ENCODE data around the gene SELENOI.
"Not testable (repeated sequence)": the region's sequence is repeated elsewhere in the genome, so short reads cannot be mapped to it uniquely, and the experiment has no call there.

Gene SELENOI

GRCh38 chr2:26359886-26360473, 14.0 kb downstream of the SELENOI start:
- DNase-seq (ENCODE audit: low read depth) = no peak

GRCh38 chr2:26363323-26363722, 17.4 kb downstream of the SELENOI start:
- DNase-seq (ENCODE audit: low read depth) = no peak

DNA sequence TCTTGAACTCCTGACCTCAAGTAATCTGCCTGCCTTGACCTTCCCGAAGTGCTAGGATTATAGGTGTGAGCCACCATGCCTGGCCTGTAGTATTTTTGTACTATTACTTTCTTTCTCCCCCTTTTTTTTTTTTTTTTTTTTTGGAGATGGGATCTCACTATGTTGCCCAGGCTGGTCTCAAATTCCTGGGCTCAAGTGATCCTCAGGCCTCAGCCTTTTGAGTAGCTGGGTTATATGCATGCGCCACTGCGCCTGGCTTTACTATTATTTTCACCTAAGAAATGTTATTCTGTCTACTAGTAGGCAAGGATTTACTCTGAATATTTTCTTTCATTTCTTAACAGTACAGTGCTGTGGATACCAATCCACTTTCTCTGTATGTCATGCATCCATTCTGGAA, 18.0 kb downstream of the SELENOI start:
- DNase-seq (ENCODE audit: low read depth) = no peak

- no peak for DNase-seq (ENCODE audit: low read depth)
These were observed 18.7 kb downstream of the SELENOI start for GRCh38 chr2:26364669-26365068.

DNA sequence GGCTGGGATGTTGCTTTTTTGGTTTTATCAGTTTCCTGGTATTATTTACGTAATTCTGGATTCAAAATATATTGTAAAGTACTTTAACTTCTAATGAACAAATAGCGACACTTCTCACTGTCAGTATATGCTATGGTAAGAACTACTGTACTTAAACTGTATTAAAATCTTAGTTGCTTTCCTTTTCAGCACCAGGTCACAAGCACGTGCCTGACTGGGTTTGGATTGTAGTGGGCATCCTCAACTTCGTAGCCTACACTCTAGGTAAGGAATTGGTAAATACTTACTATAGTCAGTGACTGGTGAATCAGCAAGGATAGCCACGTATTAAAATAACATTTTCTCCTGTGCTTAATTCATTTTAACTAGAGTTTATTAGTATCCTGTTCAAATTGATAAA, 21.0 kb downstream of the SELENOI start:
- no peak for DNase-seq (ENCODE audit: low read depth)

DNA sequence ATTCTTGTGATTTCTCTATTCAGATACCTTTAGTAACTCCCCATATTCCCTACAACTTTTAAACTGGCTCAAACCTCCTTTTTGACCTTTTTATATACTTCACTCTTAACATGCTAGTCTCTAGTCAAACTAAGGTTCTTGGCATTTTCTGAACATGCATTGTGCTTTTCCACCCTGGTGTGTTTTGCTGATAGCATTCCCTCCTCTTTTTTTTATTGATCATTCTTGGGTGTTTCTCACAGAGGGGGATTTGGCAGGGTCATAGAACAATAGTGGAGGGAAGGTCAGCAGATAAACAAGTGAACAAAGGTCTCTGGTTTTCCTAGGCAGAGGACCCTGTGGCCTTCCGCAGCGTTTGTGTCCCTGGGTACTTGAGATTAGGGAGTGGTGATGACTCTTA, 23.7 kb downstream of the SELENOI start:
- not testable (repeated sequence) for DNase-seq (ENCODE audit: low read depth)

DNA sequence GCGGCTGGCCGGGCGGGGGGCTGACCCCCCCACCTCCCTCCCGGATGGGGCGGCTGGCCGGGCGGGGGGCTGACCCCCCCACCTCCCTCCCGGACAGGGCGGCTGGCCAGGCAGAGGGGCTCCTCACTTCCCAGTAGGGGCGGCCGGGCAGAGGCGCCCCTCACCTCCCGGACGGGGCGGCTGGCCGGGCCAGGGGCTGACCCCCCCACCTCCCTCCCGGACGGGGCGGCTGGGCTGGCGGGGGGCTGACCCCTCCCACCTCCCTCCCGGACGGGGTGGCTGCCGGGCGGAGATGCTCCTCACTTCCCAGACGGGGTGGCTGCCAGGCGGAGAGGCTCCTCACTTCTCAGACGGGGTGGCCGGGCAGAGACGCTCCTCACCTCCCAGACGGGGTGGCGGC, 25.0 kb downstream of the SELENOI start:
- DNase-seq (ENCODE audit: low read depth) = not testable (repeated sequence)

- DNase-seq (ENCODE audit: low read depth) = no peak
These were observed 30.9 kb downstream of the SELENOI start for GRCh38 chr2:26376799-26377198.

DNA sequence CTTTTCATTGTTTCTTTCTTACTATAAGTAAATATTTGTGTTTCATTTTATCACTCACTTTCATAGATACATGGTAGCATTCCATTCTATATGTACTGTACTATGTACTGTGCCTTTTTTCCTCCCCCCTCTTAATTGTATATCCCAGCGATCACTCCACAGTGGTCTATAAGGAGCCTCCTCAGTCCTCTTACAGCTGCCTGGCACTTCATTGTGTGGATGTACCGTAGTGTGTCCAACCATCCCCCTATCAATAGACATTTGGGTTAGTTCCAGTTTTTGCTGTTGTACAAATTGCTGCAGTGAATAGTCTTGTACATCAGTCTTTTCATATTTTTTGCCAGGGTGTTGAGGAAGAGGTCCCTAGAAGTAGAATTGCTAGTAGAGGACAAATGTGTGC, 34.3 kb downstream of the SELENOI start:
- no peak for DNase-seq (ENCODE audit: low read depth)

GRCh38 chr2:26382564-26382963, 36.6 kb downstream of the SELENOI start:
- DNase-seq (ENCODE audit: low read depth) = no peak

DNA sequence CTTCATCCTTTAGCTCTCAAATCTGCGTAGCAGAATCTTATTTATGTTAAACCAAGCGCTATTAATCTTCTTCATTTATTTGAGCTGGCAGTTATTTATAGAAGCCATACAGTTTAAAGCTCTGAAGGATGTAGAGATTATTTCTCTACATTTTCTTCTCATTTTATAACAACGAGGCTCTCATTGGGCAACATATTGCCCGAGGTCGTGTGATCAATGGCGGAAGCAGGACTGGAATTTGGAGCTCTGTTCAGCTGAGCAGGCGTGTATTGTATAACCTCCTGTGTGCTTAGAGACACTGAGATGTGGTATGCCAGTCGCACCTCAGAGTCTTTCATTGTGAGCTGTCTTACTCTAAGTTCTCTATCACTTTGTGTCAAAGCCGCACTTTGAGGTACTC, 38.2 kb downstream of the SELENOI start:
- no peak for DNase-seq (ENCODE audit: low read depth)

- DNase-seq (ENCODE audit: low read depth) = no peak
These were observed 38.7 kb downstream of the SELENOI start for GRCh38 chr2:26384597-26384996.

DNA sequence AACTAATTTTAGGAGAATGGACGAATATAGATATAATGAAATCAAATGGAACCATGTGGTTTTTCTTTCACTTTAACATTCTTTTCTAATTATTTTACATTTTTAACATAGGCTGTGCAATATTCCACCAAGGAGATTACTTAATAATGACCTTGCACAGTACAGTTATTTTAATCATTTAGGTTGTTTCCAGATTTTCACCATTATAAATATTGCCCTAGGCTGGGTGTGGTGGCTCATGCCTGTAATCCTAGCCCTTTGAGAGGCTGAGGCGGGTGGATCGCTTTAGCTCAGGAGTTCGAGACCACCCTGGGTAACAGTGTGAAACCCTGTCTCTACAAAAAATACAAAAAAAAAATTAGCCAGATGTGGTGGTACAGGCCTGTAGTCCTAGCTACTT, 41.2 kb downstream of the SELENOI start:
- no peak for DNase-seq (ENCODE audit: low read depth)

DNA sequence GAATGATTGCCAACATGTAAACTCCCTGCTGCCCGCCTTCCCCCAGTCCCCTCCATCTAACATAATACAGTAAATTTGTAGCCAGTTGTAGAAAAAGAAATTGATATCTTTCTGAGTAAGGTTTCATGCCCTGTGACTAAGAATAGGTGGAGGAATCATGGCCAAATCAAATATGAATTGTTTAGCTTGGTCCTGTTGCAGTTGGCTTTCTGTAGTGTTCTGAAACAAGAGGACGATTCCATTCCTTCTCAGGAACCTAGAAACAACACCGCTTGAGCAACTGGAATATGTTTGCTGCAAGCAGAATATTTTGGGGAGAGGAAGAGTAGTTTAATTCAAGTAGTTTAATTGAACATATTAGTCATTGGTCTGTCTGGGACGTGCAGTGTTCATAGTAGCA, 48.8 kb downstream of the SELENOI start:
- DNase-seq (ENCODE audit: low read depth) = peak; percentile 24

GRCh38 chr2:26395394-26395793, 49.5 kb downstream of the SELENOI start:
- no peak for DNase-seq (ENCODE audit: low read depth)

- no peak for DNase-seq (ENCODE audit: low read depth)
These were observed 50.9 kb downstream of the SELENOI start for GRCh38 chr2:26396734-26397298.

- no peak for DNase-seq (ENCODE audit: low read depth)
These were observed 53.9 kb downstream of the SELENOI start for GRCh38 chr2:26399771-26400376.

DNA sequence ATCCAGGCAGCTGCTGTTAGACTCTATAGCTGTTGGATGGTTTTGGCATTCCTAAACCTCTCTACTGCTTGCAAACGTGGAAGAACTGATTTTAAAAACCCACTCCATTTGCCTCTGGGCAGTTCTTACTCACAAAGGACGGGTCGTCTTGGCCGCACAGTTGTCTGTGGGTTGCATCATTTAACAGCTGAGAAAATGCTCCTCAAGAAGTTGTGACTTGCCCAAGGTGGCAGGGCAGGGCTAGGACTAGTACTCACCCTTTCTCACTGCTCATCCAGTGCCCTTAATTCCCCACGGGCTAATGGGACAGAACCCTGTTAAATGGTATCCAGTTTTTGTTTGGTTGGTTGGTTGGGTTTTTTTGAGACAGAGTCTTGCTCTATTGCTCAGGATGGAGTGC, 54.8 kb downstream of the SELENOI start:
- no peak for DNase-seq (ENCODE audit: low read depth)

DNA sequence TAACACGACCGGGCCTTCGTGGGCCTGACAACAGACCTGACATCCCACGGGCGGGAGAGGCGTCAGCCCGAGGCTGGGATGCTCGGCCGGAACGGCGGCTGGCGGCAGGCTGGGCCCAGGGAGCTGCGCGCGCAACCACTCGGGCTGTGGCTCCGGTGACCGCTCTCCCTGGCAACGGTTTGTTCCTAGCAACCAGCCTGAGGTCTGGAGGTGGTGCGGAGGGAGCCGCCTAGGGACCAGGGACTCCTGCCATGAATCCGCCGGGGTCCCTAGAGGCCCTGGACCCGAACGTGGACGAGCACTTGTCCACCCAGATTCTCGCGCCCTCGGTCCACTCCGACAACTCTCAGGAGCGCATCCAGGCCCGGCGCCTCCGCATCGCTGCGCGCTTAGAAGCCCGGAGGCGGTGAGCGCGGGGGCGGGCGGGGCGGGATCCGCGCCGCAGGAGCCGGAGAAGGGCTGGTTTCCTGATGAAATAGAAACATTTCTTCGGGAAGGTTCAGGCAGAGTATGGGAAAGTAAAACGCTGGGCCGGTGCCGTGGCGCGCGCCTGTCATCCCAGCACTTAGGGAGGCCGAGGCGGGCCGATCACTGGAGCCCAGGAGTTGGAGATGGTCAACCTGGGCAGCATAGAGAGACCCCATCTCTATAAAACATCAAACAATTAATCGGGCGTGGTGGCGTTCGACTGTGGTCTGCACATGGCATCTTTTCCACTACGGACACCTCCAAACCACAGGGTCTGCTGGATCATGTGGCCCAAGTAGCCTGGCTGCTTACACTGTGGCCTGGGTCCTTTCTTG, 56.0 kb downstream of the SELENOI start, which contains the start of gene DRC1:
DRC1 (plus strand) TSS at position 182 of the 803 bp plus-strand sequence; CDS start at position 252, 70 bp downstream.
- peak; percentile 60 for DNase-seq (ENCODE audit: low read depth)

DNA sequence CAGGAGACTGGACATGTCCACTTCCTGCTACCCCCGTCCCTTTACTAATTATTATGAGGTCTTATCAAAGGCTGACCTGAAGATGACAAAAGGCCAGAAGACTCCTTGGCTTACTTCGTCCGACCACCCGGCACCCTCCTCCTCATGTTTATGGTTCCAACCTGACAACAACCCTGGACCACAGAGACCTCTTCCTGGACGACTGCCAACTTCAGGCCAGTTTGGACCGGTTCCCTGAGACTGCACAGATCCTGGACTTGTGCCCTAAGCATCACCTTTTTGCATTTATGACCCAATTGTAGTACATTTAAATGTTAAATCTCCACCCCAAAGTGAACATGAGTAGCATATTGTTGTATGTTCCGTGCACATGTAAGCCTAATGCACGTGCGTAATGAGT, 61.6 kb downstream of the SELENOI start:
- no peak for DNase-seq (ENCODE audit: low read depth)

DNA sequence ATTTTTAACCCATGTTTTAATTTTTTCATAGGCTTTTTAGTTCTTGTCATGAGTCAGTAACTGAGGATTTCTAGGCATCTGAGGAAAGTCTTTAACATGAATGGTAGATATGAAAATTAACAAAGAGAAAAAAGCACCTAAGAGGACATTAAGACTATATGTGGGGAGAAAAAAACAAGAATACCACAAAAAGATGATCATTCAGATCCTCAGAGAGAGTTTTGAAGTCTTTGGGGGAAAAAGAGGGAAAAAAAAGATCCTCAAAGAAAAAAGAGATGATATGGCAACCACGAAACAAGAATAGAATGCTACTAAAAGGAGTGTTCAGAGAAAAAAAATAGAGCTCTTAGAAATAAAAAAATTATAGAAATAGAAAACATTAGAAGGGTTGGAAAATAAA, 63.8 kb downstream of the SELENOI start:
- no peak for DNase-seq (ENCODE audit: low read depth)

DNA sequence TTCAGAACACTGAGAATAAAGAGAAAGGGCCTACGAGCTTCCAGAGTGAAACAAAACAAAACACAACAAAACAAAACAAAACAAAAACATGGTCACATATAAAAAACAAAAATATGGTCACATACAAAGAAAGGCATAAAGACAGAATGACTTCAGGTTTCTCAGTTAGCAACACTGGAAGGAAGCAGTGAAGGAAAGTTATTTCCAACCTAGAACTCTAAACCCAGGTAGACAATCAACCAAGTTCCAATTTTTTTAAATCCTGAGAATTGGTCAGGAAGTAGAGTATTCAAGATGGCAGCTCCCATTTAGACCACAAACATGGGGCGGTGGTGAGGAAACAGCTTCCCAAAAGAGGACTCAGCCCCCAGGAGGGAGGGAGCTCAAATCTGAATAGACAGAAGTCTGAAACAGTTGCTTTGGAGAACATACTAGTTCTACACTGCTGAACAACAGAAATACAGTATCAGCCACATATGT, 64.9 kb downstream of the SELENOI start:
- no peak for DNase-seq (ENCODE audit: low read depth)

DNA sequence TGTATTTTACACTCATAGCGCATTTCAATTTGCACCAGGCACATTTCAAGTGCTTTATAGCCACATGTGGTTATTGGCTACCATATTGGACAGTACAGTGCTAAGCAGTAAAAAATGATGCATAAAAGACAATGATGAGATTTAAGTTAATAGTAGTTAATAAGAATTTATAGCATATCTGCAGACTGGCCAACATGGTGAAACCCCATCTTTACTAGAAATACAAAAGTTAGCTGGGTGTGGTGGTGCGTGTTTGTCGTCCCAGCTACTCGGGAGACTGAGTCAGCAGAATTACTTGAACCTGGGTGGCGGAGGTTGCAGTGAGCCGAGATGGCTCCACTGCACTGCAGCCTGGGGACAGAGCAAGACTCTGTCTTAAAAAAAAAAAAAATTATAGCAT, 65.5 kb downstream of the SELENOI start:
- DNase-seq (ENCODE audit: low read depth) = no peak

Data from fibroblast of the conjunctiva (primary cell).